PC-3 (cell line): ENCODE measurements around the gene ST3GAL4. TPM values are rescaled to one million over a fixed set of nuclear protein-coding genes. Genes with fewer than 3 reads are reported as not detected.

Experiments used
- ATAC-seq: fragments of 200-7000 bp; cut with Tn5 transposase; 2 replicates; pipeline ENCODE4 v1.9.1; 2020; ENCODE audit warnings: mild to moderate bottlenecking, moderate library complexity
- BruUV-seq: library from RNA; stranded (reverse); fragments of 400-500 nt; replicated peaks from 2 replicates; lab custom pipeline; 2021; lab: Mats Ljungman, UMichigan
- CTCF ChIA-PET: fragments of 300-600 bp; sonication (Branson Sonifier 250); formaldehyde crosslinking; loops from one replicate; lab custom pipeline; 2022; ENCODE audit warnings: antibody characterized with exemption; lab: Charles Lee
- POLR2A ChIA-PET: fragments of 300-600 bp; sonication (Branson Sonifier 250); formaldehyde crosslinking; loops from one replicate; lab custom pipeline; 2022; ENCODE audit warnings: antibody characterized with exemption; ENCODE audit not compliant: unreplicated experiment; lab: Charles Lee
- DNase-seq: peaks from one replicate; pipeline ENCODE4 v3.0.0-alpha.2; 2015
- H2AFZ ChIP-seq: fragments of 300-600 bp; sonication (generic); 2 replicates; pipeline ENCODE4 v1.6.0; 2016; ENCODE audit warnings: antibody characterized with exemption, low read length
- H3F3A ChIP-seq: fragments of 300-600 bp; sonication (generic); one replicate; pipeline ENCODE4 v1.6.0; 2017; ENCODE audit warnings: antibody characterized with exemption, low read length, control low read depth, mild to moderate bottlenecking; ENCODE audit not compliant: unreplicated experiment
- H3K27ac ChIP-seq: fragments of 300-600 bp; sonication (generic); 2 replicates; pipeline ENCODE4 v1.5.1; 2016; ENCODE audit warnings: mild to moderate bottlenecking, low read length
- H3K27me3 ChIP-seq: fragments of 300-600 bp; sonication (generic); 2 replicates; pipeline ENCODE4 v1.6.1; 2016; ENCODE audit warnings: low read length, mixed read lengths
- H3K36me3 ChIP-seq: fragments of 300-600 bp; sonication (generic); 2 replicates; pipeline ENCODE4 v1.6.1; 2016; ENCODE audit warnings: low read depth, mixed run types, low read length, mixed read lengths
- H3K4me1 ChIP-seq: fragments of 300-600 bp; sonication (generic); 2 replicates; pipeline ENCODE4 v1.5.1; 2016; ENCODE audit warnings: low read length; ENCODE audit not compliant: insufficient read depth
- H3K4me2 ChIP-seq: fragments of 300-600 bp; sonication (generic); 2 replicates; pipeline ENCODE4 v1.6.0; 2016; ENCODE audit warnings: low read length
- H3K4me3 ChIP-seq: fragments of 300-600 bp; sonication (generic); 2 replicates; pipeline ENCODE4 v1.5.1; 2016; ENCODE audit warnings: mild to moderate bottlenecking, low read length, mixed read lengths
- H3K79me2 ChIP-seq: fragments of 300-600 bp; sonication (generic); 2 replicates; pipeline ENCODE4 v1.6.1; 2017; ENCODE audit warnings: low read length, mixed read lengths
- H3K9ac ChIP-seq: fragments of 300-600 bp; sonication (generic); 2 replicates; pipeline ENCODE4 v1.6.0; 2016; ENCODE audit warnings: mild to moderate bottlenecking, low read length
- H3K9me2 ChIP-seq: fragments of 300-600 bp; sonication (generic); replicated peaks from 2 replicates; pipeline ENCODE4 v1.6.1; 2016; ENCODE audit warnings: mixed run types, low read length, mixed read lengths
- H3K9me3 ChIP-seq: fragments of 300-600 bp; sonication (generic); 2 replicates; pipeline ENCODE4 v1.6.1; 2016; ENCODE audit warnings: low read length, mixed read lengths
- H4K20me1 ChIP-seq: fragments of 300-600 bp; sonication (generic); 2 replicates; pipeline ENCODE4 v1.6.1; 2016; ENCODE audit warnings: low read length, mixed read lengths
- EZH2 ChIP-seq: fragments of 300-600 bp; sonication (generic); IDR thresholded peaks from one replicate; pipeline ENCODE4 v1.6.1; 2017; ENCODE audit warnings: antibody characterized with exemption, mild to moderate bottlenecking, low read length; ENCODE audit not compliant: unreplicated experiment
- EZH2phosphoT487 ChIP-seq: fragments of 300-600 bp; sonication (generic); IDR thresholded peaks from 2 replicates; pipeline ENCODE4 v1.6.1; 2018; ENCODE audit warnings: mild to moderate bottlenecking, antibody characterized with exemption, low read length, borderline replicate concordance
- intact Hi-C: fragments of 100-400 bp; cut with micrococcal nuclease; formaldehyde crosslinking; loops from 2 replicates; pipeline ENCODE4 v1.9.0; 2023
- total RNA-seq: library from RNA; depleted of rRNA; stranded (reverse); fragments of >200 nt; gene quantifications from 2 replicates; pipeline ENCODE4 v1.2.3, GENCODE V29; 2014
- TF ChIP-seq, protein P1 (sequence below): fragments of 300-600 bp; sonication (generic); conservative IDR thresholded peaks from 2 replicates; pipeline ENCODE4 v1.5.1; 2017; ENCODE audit warnings: antibody characterized with exemption, low read depth, mild to moderate bottlenecking, low read length

The ST3GAL4 gene
- total RNA-seq, 1 experiment from 2014 or later: 126 TPM

DNA sequence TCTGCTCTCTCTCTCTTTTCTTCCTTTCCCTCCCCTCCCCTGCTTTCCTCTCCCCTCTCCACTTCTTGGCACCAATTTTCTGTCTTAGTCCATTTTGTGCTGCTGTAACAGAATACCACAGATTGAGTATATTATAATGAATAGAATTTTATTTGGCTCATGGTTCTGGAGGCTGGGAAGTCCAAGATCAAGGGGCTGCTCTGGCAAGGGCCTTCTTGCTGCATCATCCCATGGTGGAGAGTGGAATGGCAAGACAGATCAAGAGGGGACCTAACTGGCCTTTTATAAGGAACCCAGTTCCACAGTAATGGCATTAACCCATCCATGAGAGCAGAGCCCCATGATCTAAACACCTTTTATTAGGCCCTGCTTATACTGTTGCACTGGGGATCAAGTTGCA is 44.5 kb downstream of the ST3GAL4 start:
- peaks cover 55% of the 10 kb centered on the region for H3K79me2 ChIP-seq
- DNase-seq: no peak
- no peak overlapping the region for H3K9ac ChIP-seq
- TF ChIP-seq EZH2 (no peak), EZH2phosphoT487 (no peak)
- TF ChIP-seq, protein P1, sequence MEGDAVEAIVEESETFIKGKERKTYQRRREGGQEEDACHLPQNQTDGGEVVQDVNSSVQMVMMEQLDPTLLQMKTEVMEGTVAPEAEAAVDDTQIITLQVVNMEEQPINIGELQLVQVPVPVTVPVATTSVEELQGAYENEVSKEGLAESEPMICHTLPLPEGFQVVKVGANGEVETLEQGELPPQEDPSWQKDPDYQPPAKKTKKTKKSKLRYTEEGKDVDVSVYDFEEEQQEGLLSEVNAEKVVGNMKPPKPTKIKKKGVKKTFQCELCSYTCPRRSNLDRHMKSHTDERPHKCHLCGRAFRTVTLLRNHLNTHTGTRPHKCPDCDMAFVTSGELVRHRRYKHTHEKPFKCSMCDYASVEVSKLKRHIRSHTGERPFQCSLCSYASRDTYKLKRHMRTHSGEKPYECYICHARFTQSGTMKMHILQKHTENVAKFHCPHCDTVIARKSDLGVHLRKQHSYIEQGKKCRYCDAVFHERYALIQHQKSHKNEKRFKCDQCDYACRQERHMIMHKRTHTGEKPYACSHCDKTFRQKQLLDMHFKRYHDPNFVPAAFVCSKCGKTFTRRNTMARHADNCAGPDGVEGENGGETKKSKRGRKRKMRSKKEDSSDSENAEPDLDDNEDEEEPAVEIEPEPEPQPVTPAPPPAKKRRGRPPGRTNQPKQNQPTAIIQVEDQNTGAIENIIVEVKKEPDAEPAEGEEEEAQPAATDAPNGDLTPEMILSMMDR: no peak
- BruUV-seq: no TSS peak
- H3K27me3 ChIP-seq: no peaks in the 10 kb centered on the region
- intact Hi-C loops: loop anchor here (5.0 kb wide), 1 partner anchor 98 kb away; the partner anchor contains the start of gene DCPS
- peaks cover 29% of the 10 kb centered on the region for H3K4me1 ChIP-seq
- H2AFZ ChIP-seq: no peak overlapping the region
- no peaks in the 10 kb centered on the region for H3K9me2 ChIP-seq
- no peaks in the 10 kb centered on the region for H3K9me3 ChIP-seq
- H3K36me3 ChIP-seq: no peaks in the 10 kb centered on the region; the same call in 1 of the 2 replicates
- no peak for ATAC-seq
- H4K20me1 ChIP-seq: no peaks in the 10 kb centered on the region
- peaks cover 8% of the 10 kb centered on the region for H3F3A ChIP-seq
- no peak overlapping the region for H3K4me3 ChIP-seq
- H3K4me2 ChIP-seq: no peak overlapping the region
- ChIA-PET POLR2A (no interaction called here), CTCF (no interaction called here)
- no peak overlapping the region for H3K27ac ChIP-seq

DNA sequence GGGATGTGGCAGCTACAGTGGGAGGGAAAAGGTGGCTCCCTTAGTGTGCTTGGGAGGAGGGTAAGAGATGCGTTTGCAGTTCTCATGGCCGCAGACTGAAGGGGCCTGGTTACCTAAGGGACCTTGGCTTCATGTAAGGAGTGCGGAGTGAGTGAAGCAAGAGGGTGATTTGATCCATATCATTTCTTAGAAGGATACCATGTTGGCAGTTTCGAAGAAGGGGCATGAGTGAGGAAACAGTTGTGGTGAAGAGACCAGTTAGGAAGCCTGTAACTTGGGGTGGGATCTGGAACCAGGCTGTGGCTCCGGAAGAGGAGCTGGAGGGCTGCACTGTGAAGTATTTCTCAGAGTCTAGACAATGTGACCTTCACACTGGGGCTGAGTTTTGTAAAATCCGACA is 45.0 kb downstream of the ST3GAL4 start:
- Histone ChIP-seq H3K27ac (no peak overlapping the region), H2AFZ (no peak overlapping the region), H3K4me2 (no peak overlapping the region), H3K9me3 (no peaks in the 10 kb centered on the region), H3K4me3 (no peak overlapping the region), H3K27me3 (no peaks in the 10 kb centered on the region), H3K79me2 (peaks cover 53% of the 10 kb centered on the region), H3K4me1 (peaks cover 31% of the 10 kb centered on the region), H3K9ac (no peak overlapping the region), H3K36me3 (no peaks in the 10 kb centered on the region; the same call in 1 of the 2 replicates), H3K9me2 (no peaks in the 10 kb centered on the region), H3F3A (peaks cover 8% of the 10 kb centered on the region), H4K20me1 (no peaks in the 10 kb centered on the region)
- ATAC-seq: no peak
- POLR2A ChIA-PET: no interaction called here
- DNase-seq: no peak
- no TSS peak for BruUV-seq
- CTCF ChIA-PET: no interaction called here
- intact Hi-C loops: loop anchor here (5.0 kb wide), 1 partner anchor 98 kb away; the partner anchor contains the start of gene DCPS
- no peak for TF ChIP-seq EZH2
- TF ChIP-seq, protein P1: no peak
- TF ChIP-seq EZH2phosphoT487: no peak

DNA sequence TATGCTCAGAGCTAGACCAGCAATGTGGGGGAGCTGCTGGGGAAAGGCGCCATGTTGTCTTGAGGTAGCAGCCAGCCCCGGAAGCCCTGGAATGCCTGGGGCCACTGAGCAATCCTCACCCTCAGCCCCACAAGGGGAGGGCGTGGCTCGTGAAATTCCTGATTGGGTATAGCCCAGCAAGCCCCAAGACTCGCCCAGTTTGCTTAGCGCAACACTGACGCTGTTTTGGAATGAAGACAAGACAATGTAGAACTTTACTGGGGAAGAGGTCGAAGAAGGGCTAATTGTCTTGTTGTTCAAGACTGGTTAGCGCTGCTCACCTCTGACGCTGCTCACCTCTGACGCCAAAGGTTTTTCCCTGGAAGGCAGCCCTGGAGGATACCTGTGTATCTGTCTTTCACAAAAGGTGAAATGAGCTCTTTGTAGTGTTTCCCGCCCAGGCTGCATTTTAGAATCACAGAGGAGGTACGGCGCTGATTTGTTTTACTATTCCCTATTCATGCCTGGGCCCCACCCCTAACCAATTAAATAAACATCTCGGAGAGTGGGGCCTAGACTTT is 47.6 kb downstream of the ST3GAL4 start:
- ATAC-seq (peak; percentile 77), DNase-seq (peak; percentile 99)
- H3K36me3 ChIP-seq: peaks cover 15% of the 10 kb centered on the region; the same call in 1 of the 2 replicates
- ChIA-PET POLR2A (interaction anchor here (0.8 kb wide), 1 partner anchor 63 kb away, joined by 10 read pairs; no protein-coding TSS in a partner anchor), CTCF (interaction anchor here (0.5 to 1.1 kb wide), 3 partner anchors 9 to 93 kb away, joined by 3 to 5 read pairs (median 3); no protein-coding TSS in a partner anchor)
- H3K4me1 ChIP-seq: peaks cover 48% of the 10 kb centered on the region
- peak overlapping the region; percentile 99 for H3K27ac ChIP-seq
- peak overlapping the region; percentile 81 for H3K4me2 ChIP-seq
- intact Hi-C loops: loop anchor here (1.0 to 5.0 kb wide), 4 partner anchors 16 to 101 kb away; partner anchors contain the start of gene DCPS
- TF ChIP-seq, protein P1: no peak
- TF ChIP-seq EZH2 (no peak), EZH2phosphoT487 (no peak)
- peak overlapping the region; percentile 29; the same call in 1 of the 2 replicates for H3K4me3 ChIP-seq
- no peaks in the 10 kb centered on the region for H3K9me2 ChIP-seq
- no peaks in the 10 kb centered on the region for H3K27me3 ChIP-seq
- peak overlapping the region; percentile 17; the same call in 1 of the 2 replicates for H2AFZ ChIP-seq
- peak overlapping the region; percentile 90 for H3K9ac ChIP-seq
- H4K20me1 ChIP-seq: no peaks in the 10 kb centered on the region
- no peaks in the 10 kb centered on the region for H3K9me3 ChIP-seq
- H3F3A ChIP-seq: peaks cover 8% of the 10 kb centered on the region
- BruUV-seq: no TSS peak
- peaks cover 48% of the 10 kb centered on the region for H3K79me2 ChIP-seq
